Left lung (tissue), 10 donors: Measurements from ENCODE around the gene ARHGAP10. TPM values are rescaled to one million over a fixed set of nuclear protein-coding genes. Genes with fewer than 3 reads are reported as not detected.

Experiments used
- ATAC-seq: fragments of 200-7000 bp; cut with Tn5 transposase; one replicate; pipeline ENCODE4 v1.9.1; 2020; ENCODE audit warnings: moderate library complexity
- DNase-seq, 4 donors: peaks; one replicate each; pipeline ENCODE4 v3.0.0-alpha.2; 2013 to 2020
- H3K27ac ChIP-seq, 2 donors: fragments of 200-600 bp; sonication (generic) in 1 of 2; one replicate each; pipeline versions ENCODE4 v1.5.0 to v1.8.0; 2020 to 2021
- H3K27me3 ChIP-seq, 2 donors: fragments of 200-600 bp; sonication (generic) in 1 of 2; one replicate each; pipeline versions ENCODE4 v1.5.0 to v1.8.0; 2020 to 2021
- H3K36me3 ChIP-seq, 2 donors: fragments of 200-600 bp; sonication (generic) in 1 of 2; one replicate each; pipeline versions ENCODE4 v1.5.0 to v1.8.0; 2020 to 2021
- H3K4me1 ChIP-seq, 2 donors: fragments of 200-600 bp; one replicate each; pipeline ENCODE4 v1.8.0; 2021
- H3K4me3 ChIP-seq, 2 donors: fragments of 200-600 bp; sonication (generic) in 1 of 2; one replicate each; pipeline versions ENCODE4 v1.5.0 to v1.8.0; 2020 to 2021; ENCODE audit warnings: mild to moderate bottlenecking in 1 of 2
- H3K9me3 ChIP-seq, 2 donors: fragments of 200-600 bp; sonication (generic) in 1 of 2; one replicate each; pipeline versions ENCODE4 v1.5.0 to v1.8.0; 2020 to 2021
- intact Hi-C, 2 donors: fragments of 100-400 bp; cut with DNase I; formaldehyde crosslinking; loops; one replicate each; pipeline versions ENCODE4 v1.11.2 to v1.14.2; 2022
- polyA plus RNA-seq, 6 donors: library from polyadenylated mRNA; unstranded; fragments of 120-200 nt; gene quantifications; one replicate each; pipeline ENCODE4 v1.2.1, GENCODE V29; 2013; ENCODE audit not compliant: insufficient read length in 6 of 6
- total RNA-seq, 2 donors: library from RNA; stranded (reverse); fragmentation: NEBNext Ultra II Directional; extraction: Animal tissue kit (Norgen Biotek cat#: 25700); gene quantifications; one replicate each; pipeline ENCODE4 v1.2.1, GENCODE V29; 2021
- TF ChIP-seq, protein P1 (sequence below), 2 donors: fragments of 200-600 bp; sonication (generic) in 1 of 2; IDR thresholded peaks; one replicate each; pipeline versions ENCODE4 v1.5.0 to v1.8.0; 2021; ENCODE audit warnings: antibody characterized with exemption in 2 of 2
- donor health status: DM: no; HTN: yes; CAD: no.
- donor health status: DM: no; HTN: no; CAD: no.

ARHGAP10 gene
- total and polyA plus RNA-seq, 8 donors = 11.6 to 25.4 (median 14.2) TPM

DNA sequence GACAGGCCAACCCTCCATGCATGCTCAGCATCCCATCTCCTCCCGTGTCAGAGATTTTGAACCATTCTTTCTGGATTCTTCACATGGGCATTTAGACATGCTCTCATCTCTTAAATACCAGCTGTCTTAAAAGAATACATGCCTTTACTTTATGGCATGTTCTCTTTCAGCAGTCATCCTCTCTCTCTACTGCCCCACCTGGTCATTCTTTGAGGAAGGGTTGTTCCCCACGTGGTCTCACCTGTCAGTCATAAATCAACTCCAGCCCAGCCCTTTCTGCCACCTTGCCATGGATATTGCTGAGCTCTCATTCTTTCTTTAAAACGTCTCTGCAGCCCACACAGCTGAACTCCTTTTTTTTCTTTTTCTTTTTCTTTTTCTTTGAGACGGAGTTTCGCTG lies 111.3 kb downstream of the ARHGAP10 start:
- ATAC-seq (no peak), DNase-seq (no peak)
- TF ChIP-seq, protein P1, sequence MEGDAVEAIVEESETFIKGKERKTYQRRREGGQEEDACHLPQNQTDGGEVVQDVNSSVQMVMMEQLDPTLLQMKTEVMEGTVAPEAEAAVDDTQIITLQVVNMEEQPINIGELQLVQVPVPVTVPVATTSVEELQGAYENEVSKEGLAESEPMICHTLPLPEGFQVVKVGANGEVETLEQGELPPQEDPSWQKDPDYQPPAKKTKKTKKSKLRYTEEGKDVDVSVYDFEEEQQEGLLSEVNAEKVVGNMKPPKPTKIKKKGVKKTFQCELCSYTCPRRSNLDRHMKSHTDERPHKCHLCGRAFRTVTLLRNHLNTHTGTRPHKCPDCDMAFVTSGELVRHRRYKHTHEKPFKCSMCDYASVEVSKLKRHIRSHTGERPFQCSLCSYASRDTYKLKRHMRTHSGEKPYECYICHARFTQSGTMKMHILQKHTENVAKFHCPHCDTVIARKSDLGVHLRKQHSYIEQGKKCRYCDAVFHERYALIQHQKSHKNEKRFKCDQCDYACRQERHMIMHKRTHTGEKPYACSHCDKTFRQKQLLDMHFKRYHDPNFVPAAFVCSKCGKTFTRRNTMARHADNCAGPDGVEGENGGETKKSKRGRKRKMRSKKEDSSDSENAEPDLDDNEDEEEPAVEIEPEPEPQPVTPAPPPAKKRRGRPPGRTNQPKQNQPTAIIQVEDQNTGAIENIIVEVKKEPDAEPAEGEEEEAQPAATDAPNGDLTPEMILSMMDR (IDR thresholded peaks at IDR 0.05) = no peak
- no peaks in the 10 kb centered on the region for H3K9me3 ChIP-seq
- no peak overlapping the region for H3K27ac ChIP-seq
- H3K36me3 ChIP-seq = no peaks in the 10 kb centered on the region
- no peak overlapping the region for H3K4me3 ChIP-seq
- H3K4me1 ChIP-seq = no peaks in the 10 kb centered on the region
- intact Hi-C loops = no loop called here
- H3K27me3 ChIP-seq = no peaks in the 10 kb centered on the region

DNA sequence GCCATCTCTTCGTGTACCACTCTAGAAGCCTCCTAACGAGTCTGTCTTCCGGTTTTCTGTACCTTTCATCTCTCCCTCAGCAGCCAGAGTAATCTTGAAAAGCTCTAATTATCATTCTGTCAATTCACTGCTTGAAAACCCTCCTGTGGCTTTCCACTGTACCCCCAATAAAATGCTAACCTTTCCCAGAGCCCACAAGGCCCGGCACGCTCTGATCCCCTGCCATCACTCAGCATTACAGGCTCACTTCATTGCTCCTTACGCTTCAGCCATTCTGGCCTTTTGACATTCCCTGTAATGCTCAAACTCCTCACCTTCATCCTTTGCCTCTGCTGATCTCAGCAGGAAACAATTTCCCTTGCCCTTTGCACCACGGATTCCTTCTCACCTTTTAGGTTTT lies 112.9 kb downstream of the ARHGAP10 start:
- no peaks in the 10 kb centered on the region for H3K27me3 ChIP-seq
- intact Hi-C loops = no loop called here

DNA sequence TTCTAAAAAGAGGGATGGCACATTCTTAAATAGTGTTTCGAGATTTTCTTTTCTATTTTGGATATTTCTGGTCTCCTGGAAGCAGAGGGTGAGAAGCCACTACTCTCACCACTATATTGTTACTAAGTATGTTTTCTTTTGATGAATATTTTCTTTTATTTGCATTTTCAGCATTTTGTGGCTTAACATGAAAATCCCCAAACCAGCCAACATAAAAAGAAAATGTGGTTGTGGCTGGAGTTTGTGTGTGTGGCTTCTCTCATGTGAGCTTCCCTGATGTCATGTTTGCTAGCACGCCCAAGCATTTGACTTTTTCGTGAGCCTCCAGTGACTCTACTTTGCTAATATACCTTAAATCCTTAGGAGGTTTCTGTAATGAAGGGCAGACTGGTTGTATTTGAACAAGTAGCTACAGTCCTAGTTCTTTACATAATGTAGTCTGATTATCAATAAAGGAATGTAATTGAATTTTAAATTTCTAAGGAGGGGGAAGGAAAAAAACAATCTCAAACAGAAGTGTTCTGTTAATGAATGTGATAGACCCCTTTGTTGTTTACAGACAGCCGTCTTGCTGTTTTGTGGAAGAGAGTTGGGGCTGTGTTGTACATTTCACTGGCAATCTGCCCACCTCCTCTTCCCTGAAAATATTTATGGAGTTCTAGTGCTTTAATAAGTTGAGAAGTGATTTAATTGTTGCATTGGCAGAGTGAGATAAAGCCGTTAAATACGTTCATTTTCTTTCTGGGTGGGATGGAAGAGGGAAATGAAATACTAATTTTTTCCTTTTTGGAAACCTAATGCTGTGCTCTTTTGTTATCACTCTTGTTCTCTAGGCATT lies 114.6 kb downstream of the ARHGAP10 start:
- Histone ChIP-seq H3K4me3 (no peak overlapping the region), H3K9me3 (peaks cover 0 to 5% of the 10 kb centered on the region in 2 donors), H3K27me3 (no peaks in the 10 kb centered on the region), H3K36me3 (peaks cover 0 to 11% of the 10 kb centered on the region in 2 donors), H3K4me1 (no peaks in the 10 kb centered on the region), H3K27ac (no peak overlapping the region)
- DNase-seq (peak in 2 of 4 donors; percentile 22 to 34), ATAC-seq (no peak)
- intact Hi-C loops = no loop called here
- TF ChIP-seq, protein P1 (IDR thresholded peaks at IDR 0.05) = no peak

More for the DNA sequence above, 112.9 kb downstream of the ARHGAP10 start:
- Histone ChIP-seq H3K36me3 (peaks cover 0 to under 1% of the 10 kb centered on the region in 2 donors), H3K4me3 (no peak overlapping the region), H3K4me1 (no peaks in the 10 kb centered on the region), H3K27ac (no peak overlapping the region), H3K9me3 (peaks cover 0 to under 1% of the 10 kb centered on the region in 2 donors)
- DNase-seq = no peak
- TF ChIP-seq, protein P1 (IDR thresholded peaks at IDR 0.05) = no peak
- ATAC-seq = no peak

DNA sequence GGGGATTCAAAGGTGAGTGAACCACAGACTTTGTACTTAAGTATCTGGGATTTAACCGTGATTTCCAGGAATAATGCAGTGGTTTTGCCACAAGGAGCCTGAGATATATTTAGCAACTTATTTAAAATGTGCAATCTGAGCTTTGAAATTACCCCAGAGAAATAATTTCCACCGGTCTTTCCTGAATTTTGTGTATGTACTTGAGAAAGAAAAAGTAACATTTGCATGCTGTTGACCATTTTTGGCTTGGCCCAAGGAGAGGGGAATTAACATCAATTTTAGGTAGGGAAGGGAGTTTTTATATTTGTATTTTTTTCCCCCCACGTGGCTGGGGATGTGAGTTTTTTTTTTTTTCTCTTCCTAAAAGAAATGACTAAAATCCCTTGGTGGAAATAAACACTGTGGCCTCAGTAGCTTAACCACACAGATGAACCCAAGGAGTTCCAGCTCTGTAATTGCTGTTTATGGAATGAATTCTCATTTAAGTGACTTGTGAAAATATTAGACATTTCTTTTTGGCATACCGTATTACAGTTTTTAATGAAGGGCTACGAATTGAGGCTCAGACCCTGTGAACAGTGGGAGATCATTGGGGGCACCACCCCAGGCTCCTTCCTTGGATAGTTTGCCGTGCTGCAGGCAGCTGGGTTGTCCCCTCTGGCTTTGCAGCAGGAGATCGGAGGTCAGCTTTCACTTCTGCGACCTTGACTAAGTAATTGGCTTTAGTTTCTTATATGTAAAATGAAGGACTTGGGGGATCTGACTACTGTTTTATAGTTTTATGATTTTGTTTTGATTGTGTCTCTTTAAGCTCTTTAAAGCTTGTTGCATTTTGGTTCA lies 116.1 kb downstream of the ARHGAP10 start:
- H3K4me3 ChIP-seq = no peak overlapping the region
- intact Hi-C loops = no loop called here
- no peak for DNase-seq
- H3K9me3 ChIP-seq = peaks cover 0 to 5% of the 10 kb centered on the region in 2 donors
- H3K27ac ChIP-seq = no peak overlapping the region
- H3K27me3 ChIP-seq = no peaks in the 10 kb centered on the region
- H3K36me3 ChIP-seq = peaks cover 0 to 11% of the 10 kb centered on the region in 2 donors
- no peaks in the 10 kb centered on the region for H3K4me1 ChIP-seq
- no peak for ATAC-seq
- TF ChIP-seq, protein P1 (IDR thresholded peaks at IDR 0.05) = no peak

DNA sequence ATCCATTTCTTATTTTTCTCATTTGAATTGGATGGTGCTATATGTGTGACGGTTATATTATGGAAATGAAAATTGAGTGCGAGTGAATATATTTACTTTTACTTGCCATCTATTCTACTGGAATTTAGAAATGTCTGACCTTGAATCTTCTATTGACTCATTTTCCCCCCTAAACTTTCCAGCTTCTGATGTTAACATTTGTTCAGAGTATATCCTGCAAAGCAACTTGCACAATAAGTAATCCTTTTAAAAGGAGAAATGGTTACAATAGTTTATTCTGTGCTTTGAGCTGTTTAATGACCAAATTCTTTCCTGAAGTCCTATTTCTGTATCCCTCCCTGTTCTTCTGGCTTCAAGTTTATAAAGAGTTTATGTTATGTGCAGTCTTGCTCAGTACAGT lies 116.7 kb downstream of the ARHGAP10 start:
- H3K4me3 ChIP-seq = no peak overlapping the region
- H3K9me3 ChIP-seq = peaks cover 0 to 5% of the 10 kb centered on the region in 2 donors
- no peaks in the 10 kb centered on the region for H3K4me1 ChIP-seq
- H3K36me3 ChIP-seq = peaks cover 0 to 11% of the 10 kb centered on the region in 2 donors
- H3K27ac ChIP-seq = no peak overlapping the region
- TF ChIP-seq, protein P1 (IDR thresholded peaks at IDR 0.05) = no peak
- ATAC-seq (no peak), DNase-seq (no peak)
- intact Hi-C loops = no loop called here
- H3K27me3 ChIP-seq = no peaks in the 10 kb centered on the region
